RWPE2 (cell line): ENCODE results near the gene OXNAD1.

Source experiments
- ATAC-seq: fragments of 200-7000 bp; cut with Tn5 transposase; 3 replicates; pipeline ENCODE4 v1.9.1; 2021; ENCODE audit warnings: low read depth
- DNase-seq: peaks from one replicate; pipeline ENCODE4 v3.0.0-alpha.2; 2020; ENCODE audit warnings: low spot score
- H3K27ac ChIP-seq: fragments of 450-650 bp; 2 replicates; pipeline ENCODE4 v1.5.1; 2017; ENCODE audit warnings: mild to moderate bottlenecking; ENCODE audit not compliant: poor library complexity, severe bottlenecking
- H3K27me3 ChIP-seq: fragments of 250-450 bp; sonication (Bioruptor Pico); 2 replicates; pipeline ENCODE4 v1.5.1; 2021; ENCODE audit warnings: mild to moderate bottlenecking, moderate library complexity; ENCODE audit not compliant: insufficient read depth, poor library complexity, severe bottlenecking
- H3K36me3 ChIP-seq: fragments of 250-450 bp; sonication (Bioruptor Pico); 2 replicates; pipeline ENCODE4 v1.5.1; 2020; ENCODE audit warnings: low read depth, mild to moderate bottlenecking, moderate library complexity
- H3K4me1 ChIP-seq: fragments of 250-450 bp; sonication (Bioruptor Pico); 2 replicates; pipeline ENCODE4 v1.5.1; 2021; ENCODE audit warnings: mild to moderate bottlenecking, moderate library complexity; ENCODE audit not compliant: insufficient read depth, poor library complexity, severe bottlenecking
- H3K4me3 ChIP-seq: fragments of 250-450 bp; sonication (Bioruptor Pico); 2 replicates; pipeline ENCODE4 v1.5.1; 2021; ENCODE audit warnings: mild to moderate bottlenecking, moderate library complexity; ENCODE audit not compliant: severe bottlenecking
- H3K9me3 ChIP-seq: fragments of 250-450 bp; sonication (Bioruptor Pico); 2 replicates; pipeline ENCODE4 v1.5.1; 2021; ENCODE audit warnings: mild to moderate bottlenecking, moderate library complexity; ENCODE audit not compliant: severe bottlenecking
- CTCF ChIP-seq: fragments of 450-650 bp; IDR thresholded peaks from one replicate; pipeline ENCODE4 v1.5.1; 2017; ENCODE audit warnings: mild to moderate bottlenecking, moderate library complexity; ENCODE audit not compliant: poor library complexity, severe bottlenecking

The OXNAD1 gene

DNA sequence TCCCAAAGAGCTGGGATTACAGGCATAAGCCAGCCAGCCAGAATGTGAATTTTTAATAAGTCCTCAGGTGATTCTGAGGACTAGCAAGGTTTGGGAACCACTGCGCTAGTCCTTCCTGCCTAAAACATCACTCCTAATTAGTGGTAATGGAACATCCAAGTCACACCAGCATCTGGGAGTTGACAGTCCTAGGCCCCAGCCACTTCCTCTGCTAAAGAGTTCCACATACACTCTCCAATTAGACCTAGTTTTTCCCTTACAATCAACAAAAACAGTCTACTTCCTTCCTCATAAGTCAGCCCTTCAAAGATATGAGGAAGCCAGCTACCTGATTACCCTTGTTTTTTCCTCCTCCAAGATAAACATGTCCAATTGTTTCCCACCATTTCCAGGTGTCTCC, 78.1 kb downstream of the OXNAD1 start:
- Histone ChIP-seq H3K27me3 (no peaks in the 10 kb centered on the region), H3K4me3 (no peak overlapping the region), H3K9me3 (no peaks in the 10 kb centered on the region), H3K4me1 (peaks cover 4% of the 10 kb centered on the region), H3K36me3 (no peaks in the 10 kb centered on the region), H3K27ac (no peak overlapping the region)
- TF ChIP-seq CTCF, result no peak
- ATAC-seq, result no peak
- no peak for DNase-seq

- Histone ChIP-seq H3K27ac (no peak overlapping the region), H3K27me3 (no peaks in the 10 kb centered on the region), H3K4me1 (no peaks in the 10 kb centered on the region), H3K4me3 (no peak overlapping the region), H3K36me3 (no peaks in the 10 kb centered on the region), H3K9me3 (no peaks in the 10 kb centered on the region)
- no peak for DNase-seq
- no peak for TF ChIP-seq CTCF
- no peak for ATAC-seq
Observed at GRCh38 chr3:16346413-16347081, 81.5 kb downstream of the OXNAD1 start.

GRCh38 chr3:16347548-16347947, 82.5 kb downstream of the OXNAD1 start:
- ATAC-seq (no peak), DNase-seq (no peak)
- Histone ChIP-seq H3K4me1 (no peaks in the 10 kb centered on the region), H3K27me3 (no peaks in the 10 kb centered on the region), H3K4me3 (no peak overlapping the region), H3K36me3 (no peaks in the 10 kb centered on the region), H3K27ac (no peak overlapping the region), H3K9me3 (no peaks in the 10 kb centered on the region)
- TF ChIP-seq CTCF, result no peak

DNA sequence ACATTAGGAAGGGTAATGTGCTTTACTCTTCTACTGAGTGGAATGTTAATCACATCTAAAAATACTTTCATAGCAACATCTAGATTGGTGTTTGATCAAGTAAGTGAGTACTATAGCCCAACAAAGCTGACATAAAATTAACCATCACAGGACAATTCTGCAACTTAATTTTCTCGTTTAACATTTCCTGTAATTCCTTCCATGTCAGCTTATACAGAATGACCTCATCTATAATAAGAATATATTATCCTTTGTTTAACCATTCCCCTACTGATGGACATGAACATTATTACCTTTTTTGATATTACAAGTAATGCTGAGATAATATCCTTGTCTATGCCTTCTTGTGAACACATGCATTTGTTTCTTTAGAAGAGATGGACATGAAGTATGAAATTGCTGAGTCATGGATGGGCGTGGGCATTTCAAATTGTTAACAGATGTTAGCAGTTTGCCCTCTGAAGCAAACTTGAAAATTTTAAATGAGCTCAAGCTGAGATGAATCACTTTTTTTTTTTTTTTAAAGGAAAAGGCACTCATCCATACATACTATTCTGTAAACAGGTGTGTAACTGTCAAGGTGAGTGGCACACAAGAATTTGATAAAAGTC, 85.1 kb downstream of the OXNAD1 start:
- Histone ChIP-seq H3K36me3 (no peaks in the 10 kb centered on the region), H3K4me1 (no peaks in the 10 kb centered on the region), H3K4me3 (no peak overlapping the region), H3K27me3 (no peaks in the 10 kb centered on the region), H3K9me3 (no peaks in the 10 kb centered on the region), H3K27ac (no peak overlapping the region)
- ATAC-seq (peak; percentile 42; the same call in 1 of the 3 replicates), DNase-seq (no peak)
- TF ChIP-seq CTCF, result no peak
